ENCODE results near the gene ADPRH. TPM values are rescaled to one million over a fixed set of nuclear protein-coding genes. Genes with fewer than 3 reads are reported as not detected.

Gene ADPRH
- polyA plus RNA-seq, 2 of the 4 experiments (the other 2 are of a cell fraction), result 3.7 to 3.8 TPM

GRCh38 chr3:119627461-119627860, 48.2 kb downstream of the ADPRH start:
- Histone ChIP-seq H3K9me3 (no peaks in the 10 kb centered on the region), H3K4me1 (peaks cover 4% of the 10 kb centered on the region; the same call in 1 of the 3 replicates), H3K4me3 (no peak overlapping the region), H3K27ac (no peak overlapping the region), H3K4me2 (no peak overlapping the region)
- ChIA-PET POLR2A (no interaction called here), CTCF (interaction anchor here (0.8 to 1.8 kb wide), 3 partner anchors 9 to 14 kb away, joined by 3 to 7 read pairs (median 3); no protein-coding TSS in a partner anchor)
- no peak for DNase-seq (ENCODE audit: low read depth in 1 of 2, low spot score in 1 of 2)
- TF ChIP-seq MAX (IDR thresholded peaks at IDR 0.05) (no peak), HOXB13 (CRISPR knock-in tag; IDR thresholded peaks at IDR 0.05; ENCODE audit: low read depth) (no peak), EHF (CRISPR knock-in tag; IDR thresholded peaks at IDR 0.05) (no peak), FOSL2 (IDR thresholded peaks at IDR 0.05) (no peak), FOSL2 (CRISPR knock-in tag; IDR thresholded peaks at IDR 0.05) (no peak), FOXS1 (CRISPR knock-in tag; IDR thresholded peaks at IDR 0.05) (no peak), ESRRA (IDR thresholded peaks at IDR 0.05; ENCODE audit: borderline replicate concordance, low read length) (no peak), PHF8 (IDR thresholded peaks at IDR 0.05; ENCODE audit: borderline replicate concordance, low read depth) (no peak), ZC3H11A (IDR thresholded peaks at IDR 0.05) (no peak), ZNF302 (CRISPR knock-in tag; IDR thresholded peaks at IDR 0.05) (no peak)
- no peak for FAIRE-seq
- ATAC-seq, result no peak
- 67% methylated on average over 8 of the region's 8 CpGs for WGBS (ENCODE audit: missing lambda C conversion rate)

- WGBS (ENCODE audit: missing lambda C conversion rate), result 47% methylated on average over 4 of the region's 4 CpGs
- POLR2A ChIA-PET, result no interaction called here
- H3K27ac ChIP-seq, result no peak overlapping the region
- no peak overlapping the region for H3K4me2 ChIP-seq
- no peaks in the 10 kb centered on the region for H3K9me3 ChIP-seq
- FAIRE-seq (no peak), DNase-seq (ENCODE audit: low read depth in 1 of 2, low spot score in 1 of 2) (no peak), ATAC-seq (no peak)
- CTCF ChIA-PET, result interaction anchor here (1.1 to 1.8 kb wide), 2 partner anchors 9 to 15 kb away, joined by 3 to 7 read pairs; no protein-coding TSS in a partner anchor
- no peak overlapping the region for H3K4me3 ChIP-seq
- TF ChIP-seq REST (IDR thresholded peaks at IDR 0.05) (no peak), MYC (IDR thresholded peaks at IDR 0.05; ENCODE audit: borderline replicate concordance, low read length) (no peak), EHMT2 (IDR thresholded peaks at IDR 0.05; ENCODE audit: low read depth) (no peak), HOXB13 (CRISPR knock-in tag; IDR thresholded peaks at IDR 0.05; ENCODE audit: low read depth) (no peak), SREBF2 (IDR thresholded peaks at IDR 0.05) (no peak), POLR2A (IDR thresholded peaks at IDR 0.05; ENCODE audit: low read length) (no peak), ESRRA (IDR thresholded peaks at IDR 0.05; ENCODE audit: borderline replicate concordance, low read length) (no peak), HEYL (CRISPR knock-in tag; IDR thresholded peaks at IDR 0.05) (no peak)
- peaks cover 4% of the 10 kb centered on the region; the same call in 1 of the 3 replicates for H3K4me1 ChIP-seq
These were observed 49.1 kb downstream of the ADPRH start for GRCh38 chr3:119628390-119628789.

- H3K4me1 ChIP-seq, result peaks cover 4% of the 10 kb centered on the region; the same call in 1 of the 3 replicates
- no peaks in the 10 kb centered on the region for H3K9me3 ChIP-seq
- no peak for FAIRE-seq
- CTCF ChIA-PET, result interaction anchor here (2.1 kb wide), 1 partner anchor 52 kb away, joined by 6 read pairs; no protein-coding TSS in a partner anchor
- no peak for ATAC-seq
- no peak for TF ChIP-seq SMC3 (IDR thresholded peaks at IDR 0.05)
- no peak for TF ChIP-seq POLR2AphosphoS2 (conservative IDR thresholded peaks at IDR 0.05; ENCODE audit: low read length)
- no peak for TF ChIP-seq MAX (IDR thresholded peaks at IDR 0.05)
- no peak for TF ChIP-seq TFCP2L1 (CRISPR knock-in tag; IDR thresholded peaks at IDR 0.05)
- no peak for TF ChIP-seq CEBPB (IDR thresholded peaks at IDR 0.05)
- TF ChIP-seq FOXS1 (CRISPR knock-in tag; IDR thresholded peaks at IDR 0.05), result no peak
- TF ChIP-seq MAZ (IDR thresholded peaks at IDR 0.05; ENCODE audit: borderline replicate concordance, low read depth, low read length), result no peak
- H3K4me3 ChIP-seq, result no peak overlapping the region
- POLR2A ChIA-PET, result no interaction called here
- no peak overlapping the region for H3K4me2 ChIP-seq
- H3K27ac ChIP-seq, result no peak overlapping the region
- no peak for DNase-seq (ENCODE audit: low read depth in 1 of 2, low spot score in 1 of 2)
- WGBS (ENCODE audit: missing lambda C conversion rate), result 76% methylated on average over 1 of the region's 1 CpG
These were observed 49.6 kb downstream of the ADPRH start for GRCh38 chr3:119628816-119629445.

All from A549 (cell line).